T-helper 1 cell treated with Interleukin-12 subunit alpha and Interleukin-12 subunit beta and Interleukin-4 antibody, amounts not matched to agents 30 μg/mL and 1 μg/mL, for 36 hours (primary cell): ENCODE measurements around the gene NCOR1.

Experiments used
- H3K27ac Mint-ChIP-seq: one replicate; pipeline ENCODE4 v1.8.0; 2021; ENCODE audit warnings: mild to moderate bottlenecking, mixed read lengths
- H3K27me3 Mint-ChIP-seq: one replicate; pipeline ENCODE4 v1.8.0; 2021; ENCODE audit warnings: low read depth, mixed read lengths
- H3K36me3 Mint-ChIP-seq: one replicate; pipeline ENCODE4 v1.8.0; 2021; ENCODE audit warnings: low read depth, mixed read lengths
- H3K4me1 Mint-ChIP-seq: one replicate; pipeline ENCODE4 v1.8.0; 2021; ENCODE audit warnings: low read depth, mixed read lengths
- H3K4me3 Mint-ChIP-seq: one replicate; pipeline ENCODE4 v1.8.0; 2021; ENCODE audit warnings: mild to moderate bottlenecking, moderate library complexity, mixed read lengths
- H3K9me3 Mint-ChIP-seq: one replicate; pipeline ENCODE4 v1.8.0; 2021; ENCODE audit warnings: mixed read lengths

The NCOR1 gene

DNA sequence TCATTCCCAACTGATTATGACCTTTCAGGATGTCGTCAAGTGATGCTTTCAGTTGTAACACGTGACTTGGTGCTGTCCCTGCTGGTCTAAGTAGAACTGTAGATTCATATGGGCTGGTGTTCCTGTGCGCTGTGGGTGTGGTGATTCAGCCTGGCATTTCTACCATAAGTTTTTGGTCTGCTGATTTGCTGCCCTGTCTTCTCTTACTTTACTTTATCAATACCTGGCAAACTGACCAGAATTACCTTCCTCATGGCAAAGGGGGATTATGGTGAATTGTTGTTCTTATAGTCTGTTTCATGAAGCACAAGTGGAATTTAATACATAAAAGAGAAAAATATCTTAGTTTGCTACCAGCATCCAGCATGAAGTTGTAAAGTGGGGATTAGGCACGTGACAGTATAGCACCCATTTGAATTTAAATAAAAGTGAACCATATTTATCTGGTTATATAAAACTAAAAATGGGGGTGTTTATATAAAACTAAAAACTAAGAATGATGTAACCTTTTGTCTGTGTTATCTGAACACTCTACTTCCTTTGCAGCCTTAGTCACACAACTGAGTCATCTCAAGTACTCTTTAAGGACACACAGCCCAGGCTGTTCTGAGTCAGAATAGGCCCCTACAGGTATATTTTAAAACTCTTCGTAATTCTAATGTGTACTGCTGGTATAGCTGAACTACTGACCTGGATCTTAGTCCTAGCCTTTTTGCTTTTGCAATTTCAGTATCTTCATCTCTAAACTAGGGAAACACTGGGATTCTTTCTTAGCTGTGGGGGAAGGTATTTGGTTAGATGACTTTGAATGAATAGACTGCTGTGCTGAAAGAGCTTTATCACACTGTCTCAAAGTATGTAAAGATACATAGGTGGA lies 187.4 kb downstream of the NCOR1 start:
- H3K27ac Mint-ChIP-seq: peak overlapping the region; percentile 84
- H3K4me3 Mint-ChIP-seq: peak overlapping the region; percentile 31
- H3K4me1 Mint-ChIP-seq: peaks cover 24% of the 10 kb centered on the region
- no peaks in the 10 kb centered on the region for H3K27me3 Mint-ChIP-seq
- peaks cover 63% of the 10 kb centered on the region for H3K36me3 Mint-ChIP-seq
- no peaks in the 10 kb centered on the region for H3K9me3 Mint-ChIP-seq

DNA sequence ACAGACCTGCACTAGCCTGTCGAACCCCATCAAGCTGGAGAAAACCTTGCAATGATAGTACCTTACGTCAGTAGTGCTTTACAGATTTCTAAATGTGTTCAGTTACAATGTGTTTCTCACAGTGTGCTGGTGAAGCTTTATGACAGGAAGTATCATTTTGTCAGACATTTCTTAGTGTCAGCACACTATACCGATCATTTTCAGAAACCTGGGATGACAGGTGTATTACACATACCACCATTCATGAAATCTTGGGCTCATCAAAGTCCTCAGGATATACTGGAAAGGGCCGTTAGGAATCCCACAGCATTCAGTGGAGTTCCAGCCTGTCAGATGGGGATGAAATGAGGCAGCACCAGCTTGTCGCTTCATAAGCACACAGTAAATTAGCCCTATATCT lies 188.4 kb downstream of the NCOR1 start:
- peaks cover 28% of the 10 kb centered on the region for H3K4me1 Mint-ChIP-seq
- no peak overlapping the region for H3K4me3 Mint-ChIP-seq
- H3K27me3 Mint-ChIP-seq: no peaks in the 10 kb centered on the region
- peak overlapping the region; percentile 84 for H3K27ac Mint-ChIP-seq
- peaks cover 54% of the 10 kb centered on the region for H3K36me3 Mint-ChIP-seq
- no peaks in the 10 kb centered on the region for H3K9me3 Mint-ChIP-seq

DNA sequence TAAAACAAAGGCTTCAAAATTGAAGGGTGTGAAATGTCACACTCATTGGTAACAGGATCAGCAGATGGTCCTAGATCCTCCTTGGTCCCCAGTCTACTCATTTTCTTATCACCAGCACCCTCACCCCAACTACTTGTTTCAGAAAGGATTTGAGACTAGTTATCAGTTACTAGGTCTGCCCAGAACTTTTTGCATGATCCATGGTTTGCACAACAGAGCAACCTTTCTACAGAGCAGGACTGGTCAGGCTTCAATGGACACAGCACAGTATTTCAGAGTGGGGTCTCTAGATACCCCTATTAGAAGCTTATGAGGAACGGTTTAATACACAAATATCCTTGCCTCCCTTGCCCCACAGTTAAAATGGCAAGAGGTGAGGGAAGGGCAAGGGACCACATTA lies 190.1 kb downstream of the NCOR1 start:
- peaks cover 58% of the 10 kb centered on the region for H3K36me3 Mint-ChIP-seq
- peaks cover 29% of the 10 kb centered on the region for H3K4me1 Mint-ChIP-seq
- H3K9me3 Mint-ChIP-seq: no peaks in the 10 kb centered on the region
- no peak overlapping the region for H3K27ac Mint-ChIP-seq
- no peak overlapping the region for H3K4me3 Mint-ChIP-seq
- H3K27me3 Mint-ChIP-seq: no peaks in the 10 kb centered on the region

GRCh38 chr17:16023881-16024280 lies 191.5 kb downstream of the NCOR1 start:
- Mint-ChIP-seq H3K4me1 (peaks cover 29% of the 10 kb centered on the region), H3K36me3 (peaks cover 52% of the 10 kb centered on the region), H3K4me3 (no peak overlapping the region), H3K27ac (no peak overlapping the region), H3K27me3 (no peaks in the 10 kb centered on the region), H3K9me3 (no peaks in the 10 kb centered on the region)

DNA sequence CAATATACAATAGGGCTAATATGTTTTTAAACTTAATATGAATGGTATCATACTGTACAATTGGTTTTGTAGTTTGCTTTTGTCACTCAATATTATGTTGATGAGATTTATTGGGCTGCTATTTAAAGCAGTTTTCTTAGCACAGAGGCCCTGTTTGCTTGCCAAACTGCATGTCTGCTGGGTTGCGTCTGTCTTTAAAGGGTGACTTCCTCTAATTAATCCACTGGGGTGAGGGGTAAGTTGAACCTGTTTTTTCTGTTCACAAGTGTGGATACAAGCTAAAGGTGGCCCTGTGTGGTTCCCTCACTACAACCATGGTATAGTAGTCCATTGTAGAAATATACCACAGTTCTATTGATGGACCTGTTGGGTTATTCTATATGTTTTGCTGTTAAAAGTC lies 196.0 kb downstream of the NCOR1 start:
- Mint-ChIP-seq H3K4me3 (no peak overlapping the region), H3K4me1 (peaks cover 7% of the 10 kb centered on the region), H3K9me3 (no peaks in the 10 kb centered on the region), H3K27me3 (no peaks in the 10 kb centered on the region), H3K36me3 (peaks cover 31% of the 10 kb centered on the region), H3K27ac (no peak overlapping the region)

DNA sequence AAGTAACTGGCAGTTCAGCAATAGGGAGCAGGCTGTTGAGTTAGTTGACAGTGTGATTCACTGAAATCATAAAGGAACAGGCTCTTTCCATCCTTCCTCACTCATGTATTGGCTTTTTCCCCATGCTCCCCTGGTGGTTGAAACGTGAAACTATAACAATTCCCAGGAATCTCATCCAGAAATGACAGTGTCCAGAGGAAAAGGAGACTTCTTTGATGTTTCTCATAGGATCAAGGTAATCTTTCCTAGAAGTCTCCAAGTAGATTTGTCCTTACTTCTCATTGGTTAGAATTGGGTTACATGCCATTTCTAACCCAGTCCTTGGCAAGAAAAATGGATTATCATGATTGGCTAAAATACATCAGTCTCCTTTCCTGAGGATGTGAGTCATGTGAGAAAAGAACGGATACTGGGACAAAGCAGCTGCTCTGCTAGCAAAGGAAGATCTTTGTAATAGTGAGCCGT lies 201.4 kb downstream of the NCOR1 start:
- Mint-ChIP-seq H3K9me3 (no peaks in the 10 kb centered on the region), H3K27me3 (no peaks in the 10 kb centered on the region), H3K4me3 (no peak overlapping the region), H3K4me1 (peaks cover 2% of the 10 kb centered on the region), H3K27ac (no peak overlapping the region), H3K36me3 (peaks cover 30% of the 10 kb centered on the region)

DNA sequence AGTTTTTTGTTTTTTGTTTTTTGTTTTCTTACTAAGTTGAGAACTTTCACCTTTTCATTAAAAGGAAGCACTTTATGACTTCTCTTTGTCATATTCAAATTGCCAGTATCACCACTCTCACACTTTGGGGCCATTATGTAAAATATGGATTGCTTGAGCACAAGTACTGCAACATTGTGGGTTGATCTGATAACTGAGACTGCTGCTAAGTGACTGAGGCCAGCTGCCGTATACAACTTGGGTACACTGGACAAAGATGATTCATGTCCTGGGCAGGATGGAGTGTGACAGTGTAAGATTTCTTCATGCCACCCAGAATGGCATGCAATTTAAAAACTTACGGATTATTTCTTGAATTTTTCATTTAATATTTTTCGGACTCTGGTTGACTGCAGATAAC lies 207.9 kb downstream of the NCOR1 start:
- Mint-ChIP-seq H3K9me3 (no peaks in the 10 kb centered on the region), H3K27me3 (no peaks in the 10 kb centered on the region), H3K36me3 (peaks cover 54% of the 10 kb centered on the region), H3K4me1 (peaks cover 2% of the 10 kb centered on the region), H3K4me3 (no peak overlapping the region), H3K27ac (no peak overlapping the region)

DNA sequence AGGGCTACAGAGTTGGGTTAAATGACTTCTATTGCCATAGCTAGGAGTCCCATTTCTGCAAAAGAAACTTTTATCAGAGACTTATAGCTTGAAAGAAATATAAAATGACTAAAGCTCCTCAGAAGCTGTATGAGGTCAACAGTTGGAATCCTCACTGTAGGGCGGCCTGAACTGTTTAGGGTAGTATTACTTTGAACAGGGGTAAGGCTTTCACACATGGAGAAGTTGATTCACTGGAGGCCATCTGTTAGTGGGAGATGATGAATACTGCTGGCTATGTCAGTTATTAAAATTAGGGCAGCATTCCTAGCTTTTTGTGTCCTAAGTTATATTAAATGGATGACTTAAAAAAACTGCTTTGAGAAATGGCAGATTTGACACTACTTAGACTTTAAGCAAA lies 209.7 kb downstream of the NCOR1 start:
- no peaks in the 10 kb centered on the region for H3K27me3 Mint-ChIP-seq
- no peak overlapping the region for H3K4me3 Mint-ChIP-seq
- H3K27ac Mint-ChIP-seq: no peak overlapping the region
- H3K9me3 Mint-ChIP-seq: no peaks in the 10 kb centered on the region
- peaks cover 16% of the 10 kb centered on the region for H3K4me1 Mint-ChIP-seq
- H3K36me3 Mint-ChIP-seq: peaks cover 65% of the 10 kb centered on the region

DNA sequence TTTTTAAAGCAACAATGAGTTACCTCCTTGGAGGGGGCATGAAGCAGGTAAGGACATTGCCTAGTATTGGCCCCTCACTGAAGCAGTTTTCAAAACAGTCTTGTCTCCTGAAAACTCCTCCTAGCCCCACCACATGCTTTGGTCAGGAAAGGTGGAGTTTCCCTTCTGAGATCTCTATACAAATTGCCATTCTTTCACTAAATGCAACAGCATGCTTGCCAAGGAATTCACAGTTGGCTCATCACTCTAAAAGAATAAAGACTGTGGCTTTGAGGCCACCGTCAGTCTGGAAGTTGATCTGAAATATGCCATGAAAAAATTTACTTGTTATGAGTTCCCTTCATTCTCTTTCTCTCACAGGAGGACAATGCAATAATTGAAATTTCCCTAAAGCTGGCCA lies 211.5 kb downstream of the NCOR1 start:
- H3K36me3 Mint-ChIP-seq: peaks cover 64% of the 10 kb centered on the region
- no peak overlapping the region for H3K4me3 Mint-ChIP-seq
- H3K4me1 Mint-ChIP-seq: peaks cover 22% of the 10 kb centered on the region
- no peak overlapping the region for H3K27ac Mint-ChIP-seq
- H3K27me3 Mint-ChIP-seq: no peaks in the 10 kb centered on the region
- no peaks in the 10 kb centered on the region for H3K9me3 Mint-ChIP-seq

DNA sequence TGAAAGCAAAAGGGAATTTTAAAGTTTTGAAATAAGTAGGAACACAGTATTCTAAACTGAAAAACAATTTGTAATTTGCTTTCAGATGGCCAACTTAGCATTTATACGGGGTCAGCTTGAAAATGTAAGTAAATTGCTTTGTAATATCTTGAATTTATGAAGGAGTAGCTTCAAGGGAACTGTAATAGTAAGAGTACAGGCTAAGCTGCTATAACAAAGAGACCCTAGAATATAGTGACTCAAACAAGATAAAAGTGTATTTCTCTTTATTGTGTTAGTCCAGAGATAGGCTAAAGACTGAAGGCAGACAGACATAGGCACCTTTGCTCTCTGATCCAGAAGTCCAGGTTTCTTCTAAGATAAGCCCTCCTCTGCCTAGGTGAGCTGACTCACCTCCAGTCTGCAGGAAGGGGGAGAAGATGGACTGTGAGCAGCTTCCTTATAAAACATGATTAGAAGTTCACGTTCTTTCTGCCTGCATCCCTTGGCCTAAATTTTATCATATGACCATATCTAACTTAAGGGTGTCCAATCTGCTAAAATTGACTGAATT lies 212.6 kb downstream of the NCOR1 start:
- Mint-ChIP-seq H3K36me3 (peaks cover 53% of the 10 kb centered on the region), H3K4me1 (peaks cover 22% of the 10 kb centered on the region), H3K4me3 (no peak overlapping the region), H3K27me3 (no peaks in the 10 kb centered on the region), H3K27ac (no peak overlapping the region), H3K9me3 (no peaks in the 10 kb centered on the region)

DNA sequence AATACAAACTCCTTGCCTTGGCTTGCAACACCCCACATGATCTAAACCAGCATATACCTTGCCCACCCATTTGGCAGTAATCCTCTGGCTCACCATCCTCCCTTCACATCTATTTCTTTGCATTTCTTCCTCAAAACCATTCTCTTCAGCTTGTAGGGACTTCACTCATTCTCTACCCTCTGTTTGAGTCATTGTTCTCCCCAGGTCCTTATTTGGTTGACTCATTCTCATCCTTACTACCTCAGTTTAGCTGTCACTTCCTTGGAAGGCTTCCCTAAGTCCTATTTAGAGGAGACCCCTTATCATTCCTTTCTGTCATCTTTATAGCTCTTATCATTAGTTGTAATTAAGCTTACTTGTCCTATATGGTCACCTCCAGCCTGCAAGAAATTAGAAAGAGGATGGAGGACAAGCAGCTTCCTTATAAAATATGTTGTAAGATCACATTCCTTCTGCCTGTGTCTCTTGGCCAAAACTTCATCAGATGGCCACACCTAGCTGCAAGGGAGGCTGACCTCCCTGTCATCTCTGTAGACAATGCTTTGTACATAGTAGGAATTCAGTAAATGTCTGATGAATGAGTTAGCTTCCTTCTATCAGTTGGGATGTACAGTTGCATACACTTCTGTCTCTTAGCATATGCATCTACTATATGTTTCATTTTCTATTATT lies 214.0 kb downstream of the NCOR1 start:
- peak overlapping the region; percentile 94 for H3K27ac Mint-ChIP-seq
- peaks cover 22% of the 10 kb centered on the region for H3K4me1 Mint-ChIP-seq
- H3K27me3 Mint-ChIP-seq: no peaks in the 10 kb centered on the region
- H3K36me3 Mint-ChIP-seq: peaks cover 45% of the 10 kb centered on the region
- peak overlapping the region; percentile 99 for H3K4me3 Mint-ChIP-seq
- H3K9me3 Mint-ChIP-seq: no peaks in the 10 kb centered on the region

DNA sequence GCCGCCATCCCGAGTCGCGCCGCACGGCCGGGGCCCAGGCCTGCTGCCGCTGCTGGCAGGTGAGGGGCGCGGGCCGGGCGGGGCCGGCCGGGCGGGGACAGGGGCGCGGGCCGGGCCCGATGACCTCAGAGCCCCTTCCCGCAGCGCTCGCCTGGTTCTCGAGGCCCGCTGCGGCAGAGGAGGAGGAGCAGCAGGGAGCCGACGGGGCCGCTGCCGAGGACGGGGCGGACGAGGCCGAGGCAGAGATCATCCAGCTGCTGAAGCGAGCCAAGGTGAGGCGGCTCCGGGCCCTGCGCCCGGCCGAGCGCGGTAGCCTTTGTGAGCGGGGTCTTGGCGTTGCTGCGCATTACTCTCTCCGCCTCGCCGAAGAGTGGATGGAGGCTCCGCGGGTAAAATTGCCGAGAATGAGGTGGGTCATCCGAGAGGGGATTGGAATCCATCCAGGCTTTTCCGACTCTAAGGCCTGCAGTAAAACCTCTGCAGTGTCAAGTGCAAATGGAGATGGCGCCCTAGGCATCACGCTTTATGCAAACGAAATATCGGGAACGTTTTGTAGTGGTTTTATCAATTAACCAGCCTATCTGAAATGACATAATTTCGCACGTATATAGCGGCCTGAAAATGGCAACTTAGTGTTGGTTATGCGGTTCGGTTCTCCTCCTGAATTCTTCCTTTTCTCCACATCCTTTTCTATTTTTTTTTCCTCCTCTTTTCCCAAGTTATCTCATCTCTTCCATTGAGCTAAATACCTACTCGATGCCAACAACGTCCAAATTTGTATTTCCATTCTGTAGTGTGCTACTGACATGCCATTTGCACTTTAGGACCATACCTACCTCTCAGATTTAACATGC lies 215.1 kb downstream of the NCOR1 start:
- Mint-ChIP-seq H3K4me1 (peaks cover 22% of the 10 kb centered on the region), H3K36me3 (peaks cover 38% of the 10 kb centered on the region), H3K27me3 (no peaks in the 10 kb centered on the region), H3K4me3 (peak overlapping the region; percentile 99), H3K9me3 (no peaks in the 10 kb centered on the region), H3K27ac (peak overlapping the region; percentile 94)

GRCh38 chr17:15999141-15999973 lies 216.0 kb downstream of the NCOR1 start, which contains the start of the genes TTC19 and ZSWIM7:
TTC19 (plus strand) TSS chr17:15999824; CDS start chr17:15999849, 25 bp downstream.
ZSWIM7 (minus strand) TSS chr17:15999704; CDS start chr17:15999594, 110 bp downstream.
- Mint-ChIP-seq H3K36me3 (peaks cover 31% of the 10 kb centered on the region), H3K4me3 (peak within 1 kb of the TSS; percentile 99), H3K4me1 (peaks cover 22% of the 10 kb centered on the region), H3K27ac (peak within 1 kb of the TSS; percentile 99), H3K27me3 (no peaks in the 10 kb centered on the region), H3K9me3 (no peaks in the 10 kb centered on the region)
